Right atrium auricular region (tissue), 2 donors: Measurements from ENCODE around the gene PDE1A. TPM values are rescaled to one million over a fixed set of nuclear protein-coding genes. Genes with fewer than 3 reads are reported as not detected.
A peak's percentile ranks its signal among the peaks of the same experiment; 100 is the strongest.

Experiments used
- DNase-seq: peaks from one replicate; pipeline ENCODE4 v3.0.0-alpha.2; 2019; ENCODE audit warnings: low spot score
- H3K27ac ChIP-seq, 2 donors: fragments of 200-600 bp; sonication (generic); 1 replicate in 1 of 2; 2 replicates in 1 of 2; pipeline ENCODE4 v1.5.1; 2016 to 2019
- H3K27me3 ChIP-seq, 2 donors: fragments of 200-600 bp; sonication (generic); one replicate each; pipeline versions ENCODE4 v1.5.1 to v1.6.0; 2017 to 2019
- H3K36me3 ChIP-seq: fragments of 200-600 bp; sonication (generic); one replicate; pipeline ENCODE4 v1.5.1; 2016
- H3K4me1 ChIP-seq, 2 donors: fragments of 200-600 bp; sonication (generic); one replicate each; pipeline versions ENCODE4 v1.5.1 to v1.6.0; 2017 to 2019
- H3K4me3 ChIP-seq, 2 donors: fragments of 200-600 bp; sonication (generic); 1 replicate in 1 of 2; 2 replicates in 1 of 2; pipeline ENCODE4 v1.5.1; 2017 to 2019; ENCODE audit warnings: mild to moderate bottlenecking in 1 of 2, moderate library complexity in 1 of 2
- H3K9me3 ChIP-seq, 2 donors: fragments of 200-600 bp; sonication (generic); one replicate each; pipeline ENCODE4 v1.5.1; 2019
- CTCF ChIP-seq, 2 donors: fragments of 200-600 bp; sonication (generic); IDR thresholded peaks; one replicate each; pipeline ENCODE4 v1.5.1; 2019; ENCODE audit warnings: antibody characterized with exemption in 2 of 2
- total RNA-seq, 2 donors: library from RNA; depleted of rRNA; stranded (reverse); fragments of >200 nt; gene quantifications; one replicate each; pipeline ENCODE4 v1.1.0, GENCODE V29; 2016

Gene PDE1A
- total RNA-seq, 2 donors from 2014 or later: 7.0 to 10.7 TPM

DNA sequence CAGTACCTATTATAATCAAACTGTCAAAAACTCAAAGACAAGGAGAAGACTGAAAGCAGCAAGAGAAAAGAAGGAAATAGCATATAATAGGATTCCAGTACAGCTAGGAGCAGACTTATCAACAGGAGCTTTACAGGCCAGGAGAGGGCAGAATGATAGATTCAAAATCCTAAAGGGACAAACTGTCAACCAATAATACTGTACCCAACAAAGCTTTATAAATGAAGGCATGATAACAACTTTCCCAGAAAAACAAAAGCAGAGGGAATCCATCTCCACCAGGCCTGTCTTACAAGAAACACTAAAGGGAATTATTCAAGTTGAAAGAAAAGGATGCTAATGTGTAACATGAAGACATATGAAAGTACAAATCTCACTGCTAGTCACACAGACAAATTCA is 42.0 kb downstream of the PDE1A start:
- H3K4me3 ChIP-seq: no peak overlapping the region
- H3K27ac ChIP-seq: no peak overlapping the region
- TF ChIP-seq CTCF (IDR thresholded peaks at IDR 0.05): no peak
- H3K4me1 ChIP-seq: no peaks in the 10 kb centered on the region
- H3K9me3 ChIP-seq: peaks cover 0 to 26% of the 10 kb centered on the region in 2 donors
- H3K27me3 ChIP-seq: no peaks in the 10 kb centered on the region
- H3K36me3 ChIP-seq: no peaks in the 10 kb centered on the region
- no peak for DNase-seq

GRCh38 chr2:182381225-182381624 is 45.6 kb downstream of the PDE1A start:
- H3K27ac ChIP-seq: no peak overlapping the region
- H3K27me3 ChIP-seq: no peaks in the 10 kb centered on the region
- H3K4me1 ChIP-seq: no peaks in the 10 kb centered on the region
- H3K4me3 ChIP-seq: no peak overlapping the region
- no peak for DNase-seq
- no peak for TF ChIP-seq CTCF (IDR thresholded peaks at IDR 0.05)
- no peaks in the 10 kb centered on the region for H3K36me3 ChIP-seq
- H3K9me3 ChIP-seq: peaks cover 3 to 36% of the 10 kb centered on the region in 2 donors

DNA sequence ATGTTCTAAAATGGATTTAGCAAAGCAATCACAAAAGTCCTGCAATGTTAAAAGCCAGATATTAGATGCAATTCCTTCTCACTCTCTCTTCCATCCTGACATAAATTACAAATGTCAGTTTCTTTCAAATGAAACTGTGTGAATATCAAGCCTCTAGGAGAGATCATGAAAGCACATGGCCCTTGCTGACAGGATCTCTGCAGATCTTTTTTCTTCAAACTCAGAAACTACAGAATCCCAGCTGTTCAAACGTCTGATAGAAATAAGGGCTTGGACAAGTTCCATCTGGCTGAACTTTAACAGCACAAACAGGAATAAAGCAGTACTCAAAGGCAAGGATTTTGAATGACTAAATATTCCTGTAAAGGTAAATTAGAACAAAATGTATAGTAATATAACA is 47.6 kb downstream of the PDE1A start:
- peaks cover 8 to 36% of the 10 kb centered on the region in 2 donors for H3K9me3 ChIP-seq
- H3K4me3 ChIP-seq: no peak overlapping the region
- H3K4me1 ChIP-seq: no peaks in the 10 kb centered on the region
- no peaks in the 10 kb centered on the region for H3K27me3 ChIP-seq
- TF ChIP-seq CTCF (IDR thresholded peaks at IDR 0.05): no peak
- H3K36me3 ChIP-seq: no peaks in the 10 kb centered on the region
- peak overlapping the region in 1 of 2 donors; percentile 29 for H3K27ac ChIP-seq
- no peak for DNase-seq

DNA sequence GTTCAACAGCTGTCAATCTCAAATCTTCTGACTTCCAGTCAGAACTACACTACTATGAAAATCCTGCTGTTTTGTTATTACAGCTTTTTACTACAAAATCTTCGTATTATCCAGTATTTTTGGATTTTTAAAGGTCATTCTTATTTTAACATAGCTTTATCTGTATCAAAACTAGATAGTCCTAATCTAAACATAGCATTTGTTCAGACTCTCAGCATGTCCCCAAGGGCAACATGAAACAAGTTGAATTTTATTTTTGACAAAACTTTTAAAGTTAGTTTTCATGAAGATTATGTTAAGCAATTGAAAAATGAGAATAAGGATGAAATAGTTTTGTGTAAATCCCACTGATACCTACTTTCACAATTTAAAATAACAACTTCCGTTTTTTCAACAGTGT is 48.1 kb downstream of the PDE1A start:
- DNase-seq: no peak
- TF ChIP-seq CTCF (IDR thresholded peaks at IDR 0.05): no peak
- Histone ChIP-seq H3K27me3 (no peaks in the 10 kb centered on the region), H3K27ac (peak overlapping the region in 1 of 2 donors; percentile 29), H3K4me3 (no peak overlapping the region), H3K9me3 (peaks cover 8 to 36% of the 10 kb centered on the region in 2 donors), H3K36me3 (no peaks in the 10 kb centered on the region), H3K4me1 (no peaks in the 10 kb centered on the region)

- no peak for DNase-seq
- H3K27ac ChIP-seq: no peak overlapping the region
- TF ChIP-seq CTCF (IDR thresholded peaks at IDR 0.05): no peak
Measured at GRCh38 chr2:182377467-182377866, 49.4 kb downstream of the PDE1A start.

GRCh38 chr2:182375862-182376261 is 51.0 kb downstream of the PDE1A start:
- no peak overlapping the region for H3K4me3 ChIP-seq
- H3K36me3 ChIP-seq: no peaks in the 10 kb centered on the region
- peaks cover 0 to 4% of the 10 kb centered on the region in 2 donors for H3K4me1 ChIP-seq
- peaks cover 8 to 36% of the 10 kb centered on the region in 2 donors for H3K9me3 ChIP-seq
- H3K27ac ChIP-seq: no peak overlapping the region
- TF ChIP-seq CTCF (IDR thresholded peaks at IDR 0.05): no peak
- DNase-seq: no peak
- no peaks in the 10 kb centered on the region for H3K27me3 ChIP-seq

More at GRCh38 chr2:182377467-182377866, 49.4 kb downstream of the PDE1A start:
- peaks cover 8 to 36% of the 10 kb centered on the region in 2 donors for H3K9me3 ChIP-seq
- H3K4me3 ChIP-seq: no peak overlapping the region
- no peaks in the 10 kb centered on the region for H3K36me3 ChIP-seq
- H3K27me3 ChIP-seq: no peaks in the 10 kb centered on the region
- peaks cover 0 to 4% of the 10 kb centered on the region in 2 donors for H3K4me1 ChIP-seq
